Measurements from ENCODE around the gene PGAP1.

Gene PGAP1

DNA sequence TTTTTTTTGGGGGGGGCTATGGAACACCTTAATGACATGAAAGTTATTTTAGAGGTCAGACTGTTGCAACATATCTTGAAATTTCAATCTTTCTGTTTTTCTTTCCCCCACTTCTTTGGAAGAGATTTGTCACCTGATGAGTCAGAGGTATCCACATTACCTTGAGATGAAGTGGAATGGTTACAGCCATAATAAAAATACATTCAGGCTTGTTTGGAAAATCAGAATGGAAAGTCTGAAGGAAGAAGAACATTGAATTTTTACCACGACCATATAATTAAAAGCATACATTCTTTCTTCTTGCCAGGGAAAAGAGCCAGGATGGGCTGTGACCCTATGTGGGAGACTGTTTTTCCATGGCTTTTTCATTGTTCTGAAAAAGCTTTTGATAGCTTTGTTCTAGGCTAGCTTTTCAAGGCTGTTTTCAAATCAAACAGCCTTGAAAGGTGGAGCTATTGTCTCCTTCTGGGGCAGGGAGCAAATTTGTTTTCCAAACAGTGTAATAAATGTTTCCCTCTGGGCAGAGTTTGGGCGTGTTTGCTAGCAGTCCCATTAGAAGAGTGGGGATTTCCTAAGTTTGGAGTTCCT, 124.7 kb downstream of the PGAP1 start:
- DNase-seq (ENCODE audit: low read depth) = no peak

- DNase-seq (ENCODE audit: low read depth) = no peak
Observed at GRCh38 chr2:196798980-196799379, 127.5 kb downstream of the PGAP1 start.

- no peak for DNase-seq (ENCODE audit: low read depth)
Observed at GRCh38 chr2:196792865-196793264, 133.6 kb downstream of the PGAP1 start.

DNA sequence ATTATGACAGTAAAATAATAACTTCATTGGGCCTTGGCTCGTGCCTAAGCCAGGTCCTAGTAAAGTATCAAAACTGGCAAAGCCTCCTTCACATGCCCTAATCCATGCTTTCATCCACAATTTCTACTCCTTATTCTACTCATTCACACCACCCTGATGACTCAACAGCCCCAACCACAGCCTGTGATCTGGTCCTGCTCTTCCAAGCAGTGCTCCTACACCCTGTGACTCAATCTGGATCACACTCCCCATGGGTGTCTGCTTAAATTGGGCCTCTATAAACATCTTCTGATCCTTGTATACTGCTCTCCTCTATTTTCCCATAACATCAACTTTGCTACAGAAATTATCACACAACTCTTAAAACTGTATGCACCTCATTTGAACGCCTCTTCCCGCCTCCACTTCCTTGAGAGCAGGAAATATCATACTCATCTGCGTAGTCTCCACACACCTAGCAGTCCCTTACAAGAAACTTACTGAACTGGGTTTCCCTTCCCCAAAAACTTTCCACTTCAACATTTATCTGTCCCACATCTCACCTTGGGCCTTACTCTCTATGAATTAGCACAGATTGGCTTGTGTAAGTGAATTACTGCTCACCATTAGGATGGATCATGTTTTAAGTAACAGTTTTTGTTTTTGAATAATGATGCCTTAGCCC, 142.9 kb downstream of the PGAP1 start:
- no peak for DNase-seq (ENCODE audit: low read depth)

Measured in activated T-cell treated with anti-CD3 and anti-CD28 coated beads for 1 hour (primary cell).